HepG2 (cell line): Measurements from ENCODE around the gene RAD51C. TPM values are rescaled to one million over a fixed set of nuclear protein-coding genes. Genes with fewer than 3 reads are reported as not detected.

Experiments
- CBFB ChIP-seq: sonication (generic); formaldehyde crosslinking; IDR thresholded peaks from 2 replicates; pipeline ENCODE4 v1.4.0; 2020; ENCODE audit warnings: missing genetic modification reagents
- ELF1 ChIP-seq: sonication (generic); formaldehyde crosslinking; IDR thresholded peaks from 2 replicates; pipeline ENCODE4 v1.4.0; 2020; ENCODE audit warnings: missing genetic modification reagents
- GTF3A ChIP-seq: sonication (generic); formaldehyde crosslinking; conservative IDR thresholded peaks from 2 replicates; pipeline ENCODE4 v1.4.0; 2020; ENCODE audit warnings: mild to moderate bottlenecking, missing genetic modification reagents
- HES4 ChIP-seq: sonication (generic); formaldehyde crosslinking; IDR thresholded peaks from 2 replicates; pipeline ENCODE4 v1.9.0; 2021; ENCODE audit warnings: mild to moderate bottlenecking, missing genetic modification reagents, borderline replicate concordance
- HNF4A ChIP-seq: sonication (generic); formaldehyde crosslinking; IDR thresholded peaks from 2 replicates; pipeline ENCODE4 v1.4.0; 2020; ENCODE audit warnings: missing genetic modification reagents
- HNRNPUL1 ChIP-seq: fragments of 200-400 bp; formaldehyde crosslinking; IDR thresholded peaks from 2 replicates; pipeline ENCODE4 v1.6.1; 2017; ENCODE audit warnings: low read depth, mild to moderate bottlenecking, low read length, moderate library complexity
- HOXA7 ChIP-seq: sonication (generic); formaldehyde crosslinking; IDR thresholded peaks from 2 replicates; pipeline ENCODE4 v1.8.1; 2022; ENCODE audit warnings: mild to moderate bottlenecking, missing genetic modification reagents, moderate library complexity
- ISL2 ChIP-seq: sonication (generic); formaldehyde crosslinking; IDR thresholded peaks from 2 replicates; pipeline ENCODE4 v1.5.0; 2020; ENCODE audit warnings: missing genetic modification reagents
- JUND ChIP-seq: sonication (generic); formaldehyde crosslinking; IDR thresholded peaks from 2 replicates; pipeline ENCODE4 v1.8.0; 2022; ENCODE audit warnings: mild to moderate bottlenecking, missing genetic modification reagents
- KLF12 ChIP-seq: sonication (generic); formaldehyde crosslinking; IDR thresholded peaks from 2 replicates; pipeline ENCODE4 v1.4.0; 2020; ENCODE audit warnings: missing genetic modification reagents, borderline replicate concordance
- MAFK ChIP-seq, 2 experiments: IDR thresholded peaks in 1 of 2; conservative IDR thresholded peaks in 1 of 2; 2 replicates each; pipeline ENCODE4 v1.6.1; 2011; ENCODE audit warnings: improper control_type of control experiment in 2 of 2, low read length in 2 of 2
- MBNL3 ChIP-seq: fragments of 250-450 bp; sonication (Bioruptor Pico); conservative IDR thresholded peaks from 2 replicates; pipeline ENCODE4 v1.8.0; 2022; ENCODE audit warnings: mild to moderate bottlenecking, inconsistent platforms
- MEIS2 ChIP-seq: sonication (generic); formaldehyde crosslinking; IDR thresholded peaks from 2 replicates; pipeline ENCODE4 v1.9.0; 2021; ENCODE audit warnings: mild to moderate bottlenecking, missing genetic modification reagents
- MLLT10 ChIP-seq: sonication (generic); formaldehyde crosslinking; IDR thresholded peaks from 2 replicates; pipeline ENCODE4 v1.4.0; 2020; ENCODE audit warnings: missing genetic modification reagents
- NCOA5 ChIP-seq: sonication (generic); formaldehyde crosslinking; IDR thresholded peaks from 2 replicates; pipeline ENCODE4 v1.4.0; 2020; ENCODE audit warnings: missing genetic modification reagents
- NR2C2 ChIP-seq: sonication (generic); formaldehyde crosslinking; IDR thresholded peaks from 2 replicates; pipeline ENCODE4 v1.4.0; 2020; ENCODE audit warnings: missing genetic modification reagents, mild to moderate bottlenecking, moderate library complexity, borderline replicate concordance
- RAD21 ChIP-seq: fragments of 450-650 bp; formaldehyde crosslinking; IDR thresholded peaks from 2 replicates; pipeline ENCODE4 v1.5.0; 2020; ENCODE audit warnings: mild to moderate bottlenecking
- SNRNP70 ChIP-seq: fragments of 200-400 bp; formaldehyde crosslinking; IDR thresholded peaks from 2 replicates; pipeline ENCODE4 v1.6.1; 2017; ENCODE audit warnings: mild to moderate bottlenecking, low read depth, low read length, moderate library complexity
- TBP ChIP-seq: sonication (generic); formaldehyde crosslinking; IDR thresholded peaks from 2 replicates; pipeline ENCODE4 v1.5.0; 2020; ENCODE audit warnings: missing genetic modification reagents
- YY1 ChIP-seq: IDR thresholded peaks from 2 replicates; pipeline ENCODE4 v1.6.1; 2011; ENCODE audit warnings: low read length, low read depth, moderate library complexity, mild to moderate bottlenecking; ENCODE audit not compliant: insufficient read depth, insufficient replicate concordance
- ZNF296 ChIP-seq: sonication (generic); formaldehyde crosslinking; conservative IDR thresholded peaks from 2 replicates; pipeline ENCODE4 v1.5.0; 2020; ENCODE audit warnings: mild to moderate bottlenecking, missing genetic modification reagents
- ZNF383 ChIP-seq: sonication (generic); formaldehyde crosslinking; IDR thresholded peaks from 2 replicates; pipeline ENCODE4 v1.4.0; 2020; ENCODE audit warnings: missing genetic modification reagents, mild to moderate bottlenecking, borderline replicate concordance
- ZNF552 ChIP-seq: sonication (generic); formaldehyde crosslinking; IDR thresholded peaks from 2 replicates; pipeline ENCODE4 v1.9.0; 2022; ENCODE audit warnings: missing genetic modification reagents, mild to moderate bottlenecking, borderline replicate concordance
- ZNF562 ChIP-seq: sonication (generic); formaldehyde crosslinking; IDR thresholded peaks from 2 replicates; pipeline ENCODE4 v1.8.0; 2022; ENCODE audit warnings: missing genetic modification reagents, borderline replicate concordance
- ZNF567 ChIP-seq: sonication (generic); formaldehyde crosslinking; IDR thresholded peaks from 2 replicates; pipeline ENCODE4 v1.8.1; 2023; ENCODE audit warnings: mild to moderate bottlenecking, missing genetic modification reagents, borderline replicate concordance
- ZNF572 ChIP-seq: sonication (generic); formaldehyde crosslinking; IDR thresholded peaks from 2 replicates; pipeline ENCODE4 v1.5.1; 2020; ENCODE audit warnings: mild to moderate bottlenecking, missing genetic modification reagents
- ZNF577 ChIP-seq: sonication (generic); formaldehyde crosslinking; IDR thresholded peaks from 2 replicates; pipeline ENCODE4 v1.4.0; 2020; ENCODE audit warnings: mild to moderate bottlenecking, low read depth, missing genetic modification reagents, borderline replicate concordance
- polyA plus RNA-seq, 8 experiments: library from polyadenylated mRNA; depleted of rRNA in 3 of 8; stranded (reverse) in 7 of 8; unstranded in 1 of 8; fragments of >200 nt; fragmentation: Illumina TruSeq in 4 of 8; extraction: Trizol in 4 of 8; gene quantifications; 2 replicates each; pipeline versions ENCODE4 v1.2.1 to v1.2.3, GENCODE V29; 2011 to 2016; ENCODE audit warnings: low read depth in 4 of 8, missing spikeins in 1 of 8, mixed read lengths in 1 of 8; ENCODE audit not compliant: insufficient read depth in 1 of 8
- total RNA-seq, 5 experiments: library from RNA; depleted of rRNA; stranded (reverse); fragments of >200 nt; fragmentation: Illumina TruSeq; extraction: Trizol; gene quantifications; 2 replicates each; pipeline ENCODE4 v1.2.3, GENCODE V29; 2016; ENCODE audit warnings: low read depth in 1 of 5
- TF ChIP-seq, protein P1 (sequence below): sonication (generic); formaldehyde crosslinking; IDR thresholded peaks from 2 replicates; pipeline ENCODE4 v1.8.0; 2022; ENCODE audit warnings: missing genetic modification reagents, mild to moderate bottlenecking, inconsistent platforms, borderline replicate concordance
- TF ChIP-seq, protein P2 (sequence below): sonication (generic); formaldehyde crosslinking; IDR thresholded peaks from 2 replicates; pipeline ENCODE4 v1.4.0; 2020; ENCODE audit warnings: missing genetic modification reagents

RAD51C gene
- total and polyA plus RNA-seq, 2 of the 13 experiments (the other 11 are each of a cell fraction or from before 2014, with no cell fraction given), result 38.5 to 106 TPM

DNA sequence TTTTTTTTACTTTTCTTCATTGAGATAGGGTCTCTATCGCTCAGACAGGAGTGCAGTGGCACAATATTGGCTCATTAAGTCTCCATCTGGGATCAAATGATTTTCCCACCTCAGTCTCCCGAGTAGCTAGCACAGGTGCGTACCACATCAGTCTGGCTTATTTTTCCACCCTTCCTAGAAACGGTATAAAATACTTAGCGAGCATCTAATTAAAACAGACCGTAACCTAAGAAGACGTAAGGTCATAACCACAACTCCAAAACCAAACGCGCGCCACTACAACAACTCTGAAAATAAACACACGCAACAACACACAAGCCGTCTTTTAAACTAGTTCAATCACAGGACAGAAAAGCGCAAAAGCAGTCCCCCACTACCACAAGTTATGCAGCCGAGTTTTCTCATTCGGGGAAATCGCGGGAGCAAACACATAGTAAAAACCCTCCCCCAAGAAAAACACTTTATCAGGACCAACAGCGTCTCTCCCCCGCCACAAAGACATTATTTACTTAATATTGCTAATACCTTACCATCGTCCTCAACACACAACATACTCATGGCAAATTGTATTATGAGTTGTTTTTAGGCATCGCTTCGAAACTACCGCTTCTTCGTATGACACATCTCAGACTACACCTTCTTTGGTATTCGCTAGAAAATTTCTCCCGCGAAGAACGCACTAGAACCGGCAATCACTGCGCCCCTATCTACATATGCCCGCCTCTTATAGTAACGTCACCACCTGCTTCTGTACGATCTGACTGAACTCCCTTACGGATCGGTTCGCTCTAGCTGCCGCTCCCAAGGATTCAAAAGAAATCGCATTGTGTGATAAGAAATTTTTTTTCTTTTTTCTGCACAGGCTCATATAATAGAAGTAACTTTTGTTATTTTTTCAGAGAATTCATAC, 33.3 kb upstream of the RAD51C start (continued):
- peak; percentile 55; the same call in 1 of the 2 replicates for TF ChIP-seq JUND (CRISPR knock-in tag)
- TF ChIP-seq KLF12 (CRISPR knock-in tag), result peak; percentile 58; the same call in 1 of the 2 replicates
- no peak for TF ChIP-seq MAFK (conservative IDR thresholded peaks at IDR 0.05 in 1 of 2, IDR thresholded peaks at IDR 0.05 in 1 of 2; ENCODE audit: low read length in 2 of 2)
- TF ChIP-seq NR2C2, result peak; percentile 54; the same call in 1 of the 2 replicates
- TF ChIP-seq ZNF572, result no peak
- peak; percentile 72; the same call in 1 of the 2 replicates for TF ChIP-seq ZNF567 (CRISPR knock-in tag)
- no peak for TF ChIP-seq ZNF383
- 0 out of 2 replicates have a peak, but pooled peaks have one; percentile 76 for TF ChIP-seq MBNL3 (CRISPR knock-in tag)
- peak; percentile 94 for TF ChIP-seq NCOA5 (CRISPR knock-in tag)
- no peak for TF ChIP-seq SNRNP70
- peak; percentile 54 for TF ChIP-seq YY1
- TF ChIP-seq TBP, result no peak
- no peak for TF ChIP-seq ZNF577
- TF ChIP-seq CBFB, result peak; percentile 76; the same call in 1 of the 2 replicates
- no peak for TF ChIP-seq GTF3A (CRISPR knock-in tag)
- 0 out of 2 replicates have a peak, but pooled peaks have one; percentile 57 for TF ChIP-seq MEIS2 (CRISPR knock-in tag)
- TF ChIP-seq ZNF562 (CRISPR knock-in tag), result 0 out of 2 replicates have a peak, but pooled peaks have one; percentile 64
- no peak for TF ChIP-seq HOXA7 (CRISPR knock-in tag)
- TF ChIP-seq RAD21 (CRISPR knock-in tag), result peak; percentile 90
- TF ChIP-seq ELF1 (CRISPR knock-in tag), result 0 out of 2 replicates have a peak, but pooled peaks have one; percentile 36
- TF ChIP-seq HNF4A (CRISPR knock-in tag), result no peak
- no peak for TF ChIP-seq MLLT10 (CRISPR knock-in tag)
- peak; percentile 72 for TF ChIP-seq ISL2 (CRISPR knock-in tag)
- no peak for TF ChIP-seq ZNF552 (CRISPR knock-in tag)
- TF ChIP-seq ZNF296 (CRISPR knock-in tag), result no peak
- TF ChIP-seq, protein P1, sequence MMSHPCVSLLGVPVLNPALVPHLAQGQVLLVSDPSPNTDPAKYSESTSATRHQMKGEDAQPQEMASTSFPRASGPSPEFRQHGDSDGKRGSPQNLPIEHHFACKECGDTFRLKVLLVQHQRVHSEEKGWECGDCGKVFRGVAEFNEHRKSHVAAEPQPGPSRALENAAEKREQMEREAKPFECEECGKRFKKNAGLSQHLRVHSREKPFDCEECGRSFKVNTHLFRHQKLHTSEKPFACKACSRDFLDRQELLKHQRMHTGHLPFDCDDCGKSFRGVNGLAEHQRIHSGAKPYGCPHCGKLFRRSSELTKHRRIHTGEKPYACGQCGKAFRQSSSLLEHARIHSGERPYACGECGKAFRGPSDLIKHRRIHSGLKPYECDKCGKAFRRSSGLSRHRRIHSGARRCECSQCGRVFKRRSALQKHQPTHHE (CRISPR knock-in tag), result peak; percentile 93; the same call in 1 of the 2 replicates
- TF ChIP-seq HES4 (CRISPR knock-in tag), result no peak
- no peak for TF ChIP-seq HNRNPUL1
- TF ChIP-seq, protein P2, sequence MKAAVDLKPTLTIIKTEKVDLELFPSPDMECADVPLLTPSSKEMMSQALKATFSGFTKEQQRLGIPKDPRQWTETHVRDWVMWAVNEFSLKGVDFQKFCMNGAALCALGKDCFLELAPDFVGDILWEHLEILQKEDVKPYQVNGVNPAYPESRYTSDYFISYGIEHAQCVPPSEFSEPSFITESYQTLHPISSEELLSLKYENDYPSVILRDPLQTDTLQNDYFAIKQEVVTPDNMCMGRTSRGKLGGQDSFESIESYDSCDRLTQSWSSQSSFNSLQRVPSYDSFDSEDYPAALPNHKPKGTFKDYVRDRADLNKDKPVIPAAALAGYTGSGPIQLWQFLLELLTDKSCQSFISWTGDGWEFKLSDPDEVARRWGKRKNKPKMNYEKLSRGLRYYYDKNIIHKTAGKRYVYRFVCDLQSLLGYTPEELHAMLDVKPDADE, result no peak
